Lower leg skin (tissue), 4 donors: ENCODE measurements around the gene DGCR8. TPM values are rescaled to one million over a fixed set of nuclear protein-coding genes. Genes with fewer than 3 reads are reported as not detected.

ENCODE experiments used
- DNase-seq, 2 donors: peaks; one replicate each; pipeline ENCODE4 v3.0.0-alpha.2; 2019; ENCODE audit warnings: low spot score in 2 of 2
- H3K4me3 ChIP-seq: fragments of 200-600 bp; sonication (generic); 2 replicates; pipeline ENCODE4 v1.5.1; 2017; ENCODE audit warnings: mild to moderate bottlenecking, low read depth; ENCODE audit not compliant: poor library complexity, severe bottlenecking
- POLR2A ChIP-seq, 2 donors: fragments of 450-650 bp; IDR thresholded peaks; one replicate each; pipeline ENCODE4 v1.6.1; 2016 to 2017; ENCODE audit warnings: antibody characterized with exemption in 2 of 2, mild to moderate bottlenecking in 1 of 2, moderate library complexity in 1 of 2
- WGBS, 2 donors: methylation state at CpG; one replicate each; pipeline ENCODE4 v1.1.5; 2018; 5-methylcytosine and 5-hydroxymethylcytosine counted together
- intact Hi-C: fragments of 100-400 bp; cut with DNase I; formaldehyde crosslinking; loops from one replicate; pipeline ENCODE4 v1.15.0; 2023; ENCODE audit warnings: low total_unique reads
- total RNA-seq, 4 donors: library from RNA; depleted of rRNA; stranded (reverse); fragments of >200 nt; gene quantifications; one replicate each; pipeline ENCODE4 v1.1.0, GENCODE V29; 2016
- TF ChIP-seq, protein P1 (sequence below), 3 donors: fragments of 450-650 bp; IDR thresholded peaks; one replicate each; pipeline ENCODE4 v1.5.1; 2016; ENCODE audit warnings: antibody characterized with exemption in 3 of 3, mild to moderate bottlenecking in 3 of 3, moderate library complexity in 2 of 3

Gene DGCR8
- total RNA-seq, 4 donors from 2014 or later = 14.8 to 28.2 (median 21.8) TPM

DNA sequence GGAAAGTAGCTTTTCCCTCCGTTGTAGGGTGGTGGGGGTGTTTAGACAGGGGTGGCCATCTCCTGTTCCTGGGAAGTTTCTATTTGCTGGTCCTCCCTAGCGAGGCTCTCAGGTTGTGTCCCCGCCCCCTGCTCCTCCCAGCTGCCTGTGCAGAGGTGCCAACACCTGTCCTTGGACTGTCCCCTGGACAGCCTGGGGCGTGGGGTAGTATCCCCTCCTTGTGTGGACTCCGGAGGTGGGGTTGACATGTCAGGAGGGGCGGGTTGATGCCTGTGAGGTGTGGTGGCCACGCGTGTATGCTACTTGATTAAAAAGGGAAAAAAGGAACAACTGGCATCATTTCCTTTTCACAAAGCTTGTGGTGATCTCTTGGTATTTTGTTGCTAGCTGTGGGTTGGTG is 21.6 kb downstream of the DGCR8 start:
- no peak for TF ChIP-seq POLR2A (IDR thresholded peaks at IDR 0.05)
- TF ChIP-seq, protein P1, sequence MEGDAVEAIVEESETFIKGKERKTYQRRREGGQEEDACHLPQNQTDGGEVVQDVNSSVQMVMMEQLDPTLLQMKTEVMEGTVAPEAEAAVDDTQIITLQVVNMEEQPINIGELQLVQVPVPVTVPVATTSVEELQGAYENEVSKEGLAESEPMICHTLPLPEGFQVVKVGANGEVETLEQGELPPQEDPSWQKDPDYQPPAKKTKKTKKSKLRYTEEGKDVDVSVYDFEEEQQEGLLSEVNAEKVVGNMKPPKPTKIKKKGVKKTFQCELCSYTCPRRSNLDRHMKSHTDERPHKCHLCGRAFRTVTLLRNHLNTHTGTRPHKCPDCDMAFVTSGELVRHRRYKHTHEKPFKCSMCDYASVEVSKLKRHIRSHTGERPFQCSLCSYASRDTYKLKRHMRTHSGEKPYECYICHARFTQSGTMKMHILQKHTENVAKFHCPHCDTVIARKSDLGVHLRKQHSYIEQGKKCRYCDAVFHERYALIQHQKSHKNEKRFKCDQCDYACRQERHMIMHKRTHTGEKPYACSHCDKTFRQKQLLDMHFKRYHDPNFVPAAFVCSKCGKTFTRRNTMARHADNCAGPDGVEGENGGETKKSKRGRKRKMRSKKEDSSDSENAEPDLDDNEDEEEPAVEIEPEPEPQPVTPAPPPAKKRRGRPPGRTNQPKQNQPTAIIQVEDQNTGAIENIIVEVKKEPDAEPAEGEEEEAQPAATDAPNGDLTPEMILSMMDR (IDR thresholded peaks at IDR 0.05) = no peak
- no peak for DNase-seq
- 78 to 80% methylated on average over 8 of the region's 8 CpGs for WGBS, 2 donors
- intact Hi-C loops = no loop called here
- no peak overlapping the region for H3K4me3 ChIP-seq

DNA sequence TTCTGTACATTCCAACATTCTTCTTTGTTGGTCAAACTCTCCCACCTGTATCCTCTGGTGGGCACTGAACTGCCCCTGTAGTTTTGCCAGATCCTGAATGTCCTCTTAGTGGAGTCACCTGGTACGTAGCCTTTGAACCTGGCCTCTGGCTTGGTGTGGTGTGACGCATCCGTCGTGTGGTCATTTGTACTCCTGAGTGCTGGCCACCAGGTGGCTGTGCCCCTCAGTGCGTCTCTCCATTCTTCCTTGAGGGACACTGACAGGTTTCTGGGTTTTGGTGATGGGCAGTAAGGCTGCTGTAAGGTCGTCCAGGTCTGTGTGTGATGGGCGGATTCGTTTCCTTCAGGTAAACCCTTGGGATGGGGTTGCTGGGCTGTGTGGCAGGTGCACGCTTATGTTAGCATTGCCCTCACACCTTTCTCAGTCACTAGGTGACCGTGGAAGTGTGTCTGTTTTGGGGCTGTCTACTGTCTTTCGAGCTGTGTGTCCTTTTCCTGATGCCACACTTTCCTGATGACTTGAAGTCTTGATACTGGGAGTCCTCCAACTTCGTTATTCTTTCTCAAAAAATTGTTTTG is 22.3 kb downstream of the DGCR8 start:
- 92 to 96% methylated on average over 12 of the region's 12 CpGs for WGBS, 2 donors
- intact Hi-C loops = no loop called here
- no peak for TF ChIP-seq POLR2A (IDR thresholded peaks at IDR 0.05)
- TF ChIP-seq, protein P1 (IDR thresholded peaks at IDR 0.05) = no peak
- no peak overlapping the region for H3K4me3 ChIP-seq
- DNase-seq = no peak

DNA sequence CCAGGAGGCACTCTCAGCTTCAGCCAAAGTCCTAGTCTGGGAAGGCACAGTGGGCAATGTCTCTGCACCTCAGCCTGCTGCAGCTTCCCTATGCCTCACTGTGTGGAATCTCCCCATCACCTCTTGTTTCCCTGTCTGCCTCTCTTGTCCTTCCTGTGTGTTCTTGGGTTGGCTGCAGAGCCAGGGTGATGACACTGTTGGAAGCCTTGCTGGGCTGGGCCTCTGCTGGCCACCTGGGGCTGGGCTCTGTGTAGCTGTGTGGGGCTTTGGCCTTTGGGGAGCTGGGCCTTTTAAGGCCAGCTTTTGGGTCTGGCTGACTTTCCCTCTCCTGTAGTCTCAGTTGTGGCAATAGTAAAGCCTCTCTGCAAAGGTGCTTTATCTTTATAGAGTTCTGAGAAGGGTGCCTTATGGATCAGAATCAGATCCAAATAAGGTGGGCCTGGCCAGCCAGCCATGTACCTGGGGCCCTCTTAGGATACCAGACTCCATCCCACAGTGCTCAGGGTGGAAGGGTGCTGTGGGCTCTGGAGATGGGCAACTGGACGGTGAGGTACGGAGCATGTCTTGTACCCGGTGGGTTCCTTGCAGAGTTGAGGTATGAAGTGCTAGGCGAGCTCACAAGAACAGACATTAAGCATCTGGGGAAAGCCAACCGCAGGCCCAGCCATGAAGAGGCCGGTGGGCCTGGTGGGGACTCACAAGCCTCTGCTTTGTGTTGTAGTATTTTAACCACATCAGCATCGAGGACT is 25.6 kb downstream of the DGCR8 start:
- WGBS, 2 donors = 93 to 95% methylated on average over 7 of the region's 7 CpGs
- TF ChIP-seq, protein P1 (IDR thresholded peaks at IDR 0.05) = no peak
- no peak for TF ChIP-seq POLR2A (IDR thresholded peaks at IDR 0.05)

DNA sequence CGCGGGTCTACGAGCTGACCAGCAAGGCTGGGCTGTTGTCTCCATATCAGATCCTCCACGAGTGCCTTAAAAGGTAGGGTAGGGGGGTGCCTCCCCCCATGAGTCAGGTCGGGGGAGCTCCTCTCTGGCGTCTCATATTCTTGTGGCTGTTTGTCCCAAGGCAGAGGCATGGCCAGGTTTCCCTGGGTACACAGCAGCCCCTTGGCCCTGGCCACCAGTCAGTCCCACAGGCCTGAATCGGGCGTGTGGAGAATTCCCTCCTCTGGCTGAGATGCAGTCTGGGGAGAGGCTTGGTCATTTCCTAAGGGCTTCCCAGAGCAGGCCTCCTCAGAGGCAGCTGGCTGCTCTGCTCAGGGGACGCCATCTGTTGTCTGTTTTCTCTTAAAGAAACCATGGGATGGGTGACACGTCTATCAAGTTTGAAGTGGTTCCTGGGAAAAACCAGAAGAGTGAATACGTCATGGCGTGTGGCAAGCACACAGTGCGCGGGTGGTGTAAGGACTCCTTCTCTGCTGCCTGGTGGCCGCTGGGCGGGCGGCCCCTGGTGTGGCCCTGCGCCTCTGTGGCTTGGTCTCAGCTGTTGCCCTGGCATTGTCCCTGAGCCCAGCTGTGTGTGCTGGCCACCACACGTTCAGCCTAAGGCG is 26.3 kb downstream of the DGCR8 start:
- no peak for DNase-seq
- H3K4me3 ChIP-seq = no peak overlapping the region
- intact Hi-C loops = no loop called here
- WGBS, 2 donors = 83 to 90% methylated on average over 19 to 20 of the region's 20 CpGs
- TF ChIP-seq, protein P1 (IDR thresholded peaks at IDR 0.05) = no peak
- TF ChIP-seq POLR2A (IDR thresholded peaks at IDR 0.05) = no peak

More for the DNA sequence above, 25.6 kb downstream of the DGCR8 start:
- no peak for DNase-seq
- H3K4me3 ChIP-seq = no peak overlapping the region
- intact Hi-C loops = no loop called here

DNA sequence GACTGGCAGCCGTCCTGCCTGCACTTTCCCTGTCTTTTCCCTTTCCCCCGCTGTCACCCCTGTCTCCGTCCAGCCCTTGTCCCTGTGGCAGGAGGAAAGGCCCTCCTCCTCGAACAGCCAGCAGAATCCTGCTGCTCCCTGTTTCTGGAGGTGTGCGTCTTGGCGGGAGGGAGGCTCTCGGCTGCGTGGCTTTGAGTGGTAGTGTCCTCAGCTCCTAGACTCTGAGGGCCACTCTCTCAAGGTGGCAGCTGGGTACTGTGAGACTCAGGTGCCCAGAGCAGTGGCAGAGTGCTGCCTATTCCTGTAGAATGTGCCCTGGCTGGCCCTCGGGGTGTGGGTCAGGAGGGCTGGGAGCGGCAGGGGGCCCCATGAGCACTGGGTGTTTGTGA is 26.8 kb downstream of the DGCR8 start:
- TF ChIP-seq, protein P1 (IDR thresholded peaks at IDR 0.05) = no peak
- TF ChIP-seq POLR2A (IDR thresholded peaks at IDR 0.05) = no peak
- 93 to 95% methylated on average over 9 to 10 of the region's 10 CpGs for WGBS, 2 donors
- intact Hi-C loops = no loop called here
- H3K4me3 ChIP-seq = no peak overlapping the region
- no peak for DNase-seq
